SH-SY5Y (cell line): Measurements from ENCODE around the gene KLHL41.

Experiments used
- GATA2 ChIP-seq: IDR thresholded peaks from 2 replicates; pipeline ENCODE4 v1.6.1; 2011; ENCODE audit warnings: mild to moderate bottlenecking, low read depth, low read length
- GATA3 ChIP-seq: IDR thresholded peaks from 2 replicates; pipeline ENCODE4 v1.6.1; 2011; ENCODE audit warnings: low read depth, mild to moderate bottlenecking, low read length, moderate library complexity

GRCh38 chr2:169520896-169521295, 11.4 kb downstream of the KLHL41 start:
- TF ChIP-seq GATA2 (no peak), GATA3 (no peak)
